ENCODE results near the gene PLCB4.

Gene PLCB4

GRCh38 chr20:9415426-9415825 lies 346.5 kb downstream of the PLCB4 start:
- H3K27ac ChIP-seq (ENCODE audit: extremely low read depth, low read depth, low read length) = no peak overlapping the region
- no peaks in the 10 kb centered on the region; a peak in 1 of 3 replicates for H3K36me3 ChIP-seq (ENCODE audit: control insufficient read depth in 2 of 2, insufficient read depth in 1 of 2, low read length in 2 of 2)
- CTCF ChIA-PET = interaction anchor here (1.0 kb wide), 1 partner anchor 195 kb away, joined by 3 read pairs; no protein-coding TSS in a partner anchor
- H3K9me3 ChIP-seq (ENCODE audit: control insufficient read depth, insufficient read depth, low read depth, low read length) = no peaks in the 10 kb centered on the region
- POLR2A ChIA-PET = no interaction called here
- TF ChIP-seq ZNF391 (tag by site-specific recombination; IDR thresholded peaks at IDR 0.05; ENCODE audit: borderline replicate concordance, low read depth) = no peak
- no peak for TF ChIP-seq ZNF26 (tag by site-specific recombination; IDR thresholded peaks at IDR 0.05)
- no peak for TF ChIP-seq ZNF311 (tag by site-specific recombination; IDR thresholded peaks at IDR 0.05; ENCODE audit: borderline replicate concordance)
- TF ChIP-seq ZNF555 (tag by site-specific recombination; conservative IDR thresholded peaks at IDR 0.05) = no peak
- TF ChIP-seq ZNF404 (tag by site-specific recombination; IDR thresholded peaks at IDR 0.05) = no peak
- no peak for TF ChIP-seq ZNF658 (tag by site-specific recombination; IDR thresholded peaks at IDR 0.05)
- TF ChIP-seq BCL6B (tag by site-specific recombination; IDR thresholded peaks at IDR 0.05) = no peak
- TF ChIP-seq ZNF302 (tag by site-specific recombination; IDR thresholded peaks at IDR 0.05; ENCODE audit: low read depth) = no peak
- TF ChIP-seq ZNF701 (tag by site-specific recombination; IDR thresholded peaks at IDR 0.05) = no peak
- no peak for TF ChIP-seq ZNF549 (tag by site-specific recombination; IDR thresholded peaks at IDR 0.05)
- no peak for TF ChIP-seq ZNF19 (tag by site-specific recombination; IDR thresholded peaks at IDR 0.05; ENCODE audit: low read depth)
- no peak for TF ChIP-seq ZNF423 (tag by site-specific recombination; IDR thresholded peaks at IDR 0.05)
- TF ChIP-seq KLF10 (tag by site-specific recombination; IDR thresholded peaks at IDR 0.05) = no peak
- no peak for TF ChIP-seq ZNF544 (tag by site-specific recombination; IDR thresholded peaks at IDR 0.05)
- no peak for TF ChIP-seq ZNF624 (tag by site-specific recombination; IDR thresholded peaks at IDR 0.05)
- TF ChIP-seq ZFP3 (tag by site-specific recombination; IDR thresholded peaks at IDR 0.05; ENCODE audit: low read depth) = no peak
- TF ChIP-seq ZNF416 (tag by site-specific recombination; IDR thresholded peaks at IDR 0.05) = no peak
- no peak for TF ChIP-seq ZNF18 (tag by site-specific recombination; IDR thresholded peaks at IDR 0.05)
- TF ChIP-seq HIC1 (tag by site-specific recombination; IDR thresholded peaks at IDR 0.05) = no peak
- H3K4me1 ChIP-seq (ENCODE audit: control insufficient read depth, insufficient read depth, low read length) = no peaks in the 10 kb centered on the region
- no peak overlapping the region for H3K4me3 ChIP-seq (ENCODE audit: low read depth, low read length)

GRCh38 chr20:9416421-9416820 lies 347.5 kb downstream of the PLCB4 start:
- H3K4me1 ChIP-seq (ENCODE audit: control insufficient read depth, insufficient read depth, low read length) = no peaks in the 10 kb centered on the region
- no peaks in the 10 kb centered on the region for H3K9me3 ChIP-seq (ENCODE audit: control insufficient read depth, insufficient read depth, low read depth, low read length)
- ChIA-PET CTCF (interaction anchor here (1.0 to 1.6 kb wide), 3 partner anchors 9 to 659 kb away, joined by 3 to 5 read pairs (median 3); no protein-coding TSS in a partner anchor), POLR2A (no interaction called here)
- no peak overlapping the region for H3K4me3 ChIP-seq (ENCODE audit: low read depth, low read length)
- peaks cover 0 to under 1% of the 10 kb centered on the region in 2 experiments; a peak in 2 of 3 replicates for H3K36me3 ChIP-seq (ENCODE audit: control insufficient read depth in 2 of 2, insufficient read depth in 1 of 2, low read length in 2 of 2)
- no peak overlapping the region for H3K27ac ChIP-seq (ENCODE audit: extremely low read depth, low read depth, low read length)
- TF ChIP-seq HOXC10 (CRISPR knock-in tag; IDR thresholded peaks at IDR 0.05) (no peak), ZNF138 (tag by site-specific recombination; IDR thresholded peaks at IDR 0.05; ENCODE audit: borderline replicate concordance) (no peak), ZFP37 (tag by site-specific recombination; IDR thresholded peaks at IDR 0.05) (no peak), ZNF785 (tag by site-specific recombination; IDR thresholded peaks at IDR 0.05) (no peak), WT1 (tag by site-specific recombination; IDR thresholded peaks at IDR 0.05) (no peak), ZNF362 (tag by site-specific recombination; IDR thresholded peaks at IDR 0.05) (no peak), ZNF645 (tag by site-specific recombination; IDR thresholded peaks at IDR 0.05) (no peak), ZSCAN4 (tag by site-specific recombination; IDR thresholded peaks at IDR 0.05) (no peak)

Measured in HEK293 (cell line).